Urothelium cell line (cell line): ENCODE results near the gene TRIM25.

Experiments
- DNase-seq: peaks from one replicate; pipeline ENCODE4 v3.0.0; 2011; ENCODE audit warnings: low spot score, mixed read lengths
- FAIRE-seq: peaks from 2 replicates; lab custom pipeline; 2011; peaks lifted over from hg19 to GRCh38; lab: Jason Lieb, UNC

The TRIM25 gene

GRCh38 chr17:56926704-56927103, 12.9 kb upstream of the TRIM25 start:
- FAIRE-seq (no peak), DNase-seq (no peak)

GRCh38 chr17:56926270-56926669, 12.4 kb upstream of the TRIM25 start:
- FAIRE-seq (no peak), DNase-seq (no peak)

GRCh38 chr17:56925088-56925487, 11.2 kb upstream of the TRIM25 start:
- FAIRE-seq (no peak), DNase-seq (no peak)

GRCh38 chr17:56919717-56920116, 5.9 kb upstream of the TRIM25 start:
- FAIRE-seq (no peak), DNase-seq (no peak)

- DNase-seq (no peak), FAIRE-seq (no peak)
These were observed 5.1 kb upstream of the TRIM25 start for GRCh38 chr17:56918916-56919315.

- DNase-seq (no peak), FAIRE-seq (no peak)
These were observed 3.9 kb upstream of the TRIM25 start for GRCh38 chr17:56917559-56918296.

- FAIRE-seq (no peak), DNase-seq (no peak)
These were observed 878 bp upstream of the TRIM25 start for GRCh38 chr17:56914581-56915273.

GRCh38 chr17:56913353-56913866, 439 bp downstream of the TRIM25 start:
- peak; percentile 20 for DNase-seq
- FAIRE-seq, result no peak

- FAIRE-seq, result no peak
- no peak for DNase-seq
These were observed 893 bp downstream of the TRIM25 start for GRCh38 chr17:56913000-56913311.

GRCh38 chr17:56912105-56912999, 1.5 kb downstream of the TRIM25 start:
- DNase-seq (no peak), FAIRE-seq (no peak)

GRCh38 chr17:56910509-56911235, 3.2 kb downstream of the TRIM25 start:
- no peak for FAIRE-seq
- DNase-seq, result no peak

GRCh38 chr17:56909742-56910508, 3.9 kb downstream of the TRIM25 start:
- FAIRE-seq (no peak), DNase-seq (no peak)

- no peak for DNase-seq
- FAIRE-seq, result no peak
These were observed 5.8 kb downstream of the TRIM25 start for GRCh38 chr17:56908001-56908542.

- FAIRE-seq (no peak), DNase-seq (no peak)
These were observed 10.3 kb downstream of the TRIM25 start for GRCh38 chr17:56903560-56903959.

- peak; percentile 30 for FAIRE-seq
These were observed 11.5 kb downstream of the TRIM25 start for GRCh38 chr17:56902348-56902747.

GRCh38 chr17:56899403-56899802, 14.4 kb downstream of the TRIM25 start:
- no peak for FAIRE-seq
- DNase-seq, result no peak

More at GRCh38 chr17:56902348-56902747, 11.5 kb downstream of the TRIM25 start:
- DNase-seq, result peak; percentile 67

GRCh38 chr17:56898874-56899273, 15.0 kb downstream of the TRIM25 start:
- FAIRE-seq (no peak), DNase-seq (no peak)

GRCh38 chr17:56897646-56898424, 16.0 kb downstream of the TRIM25 start:
- DNase-seq, result no peak
- FAIRE-seq, result no peak

- DNase-seq (no peak), FAIRE-seq (no peak)
These were observed 16.9 kb downstream of the TRIM25 start for GRCh38 chr17:56896968-56897359.
